SHP77 (cell line): ENCODE data around the gene SUPT5H.

Experiments
- DNase-seq, 2 experiments: peaks; one replicate each; lab custom pipeline; 2025; lab: John Stamatoyannopoulos, UW

Gene SUPT5H

DNA sequence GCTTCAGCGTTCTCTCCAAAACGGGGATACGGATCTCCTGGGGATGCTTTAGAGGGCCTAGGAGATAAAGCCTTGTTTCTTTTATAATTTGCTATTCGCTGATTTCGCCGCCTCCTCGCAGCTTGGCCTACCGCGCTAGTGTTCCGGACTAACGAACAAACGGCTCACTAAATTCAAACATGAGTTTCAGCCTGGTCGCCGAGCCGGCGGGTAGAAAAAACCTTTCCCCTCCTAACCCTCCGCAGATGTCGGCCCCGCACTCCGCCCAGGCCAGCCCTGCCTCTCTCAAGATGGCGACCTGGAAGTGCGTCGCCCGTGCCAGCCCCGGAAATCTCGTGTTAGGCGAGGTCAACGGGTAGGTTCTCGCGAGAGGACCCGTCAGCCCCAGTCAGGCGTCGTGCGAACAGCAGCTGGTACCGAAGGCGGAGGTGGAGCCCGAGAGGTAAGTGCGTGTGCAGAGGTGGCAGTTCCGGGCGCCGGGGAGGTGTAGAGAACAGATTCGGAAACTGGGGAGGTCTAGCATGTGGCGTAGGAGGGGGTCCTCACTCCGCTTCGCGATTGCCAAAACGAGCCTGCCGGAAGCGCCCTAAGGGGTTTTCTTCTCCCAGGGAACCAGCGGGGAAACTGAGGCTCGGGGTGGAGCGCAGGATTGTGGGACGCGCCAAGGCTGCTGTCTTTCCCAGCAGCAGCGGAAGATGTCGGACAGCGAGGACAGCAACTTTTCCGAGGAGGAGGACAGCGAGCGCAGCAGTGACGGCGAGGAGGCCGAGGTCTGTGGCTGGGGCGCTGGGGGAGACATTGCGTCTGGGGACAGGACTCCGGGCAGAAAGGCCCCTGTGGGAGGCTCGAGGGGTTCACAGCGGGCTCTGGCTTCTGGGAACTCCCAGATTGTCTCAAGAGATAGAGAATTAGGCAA, at the start of gene SUPT5H:
Gene SUPT5H, plus strand, starts transcription at position 387 of the 916 bp plus-strand sequence. Its CDS starts 309 bp downstream, at position 696.
- DNase-seq = peak; percentile 99 to 100

GRCh38 chr19:39397360-39398296, 47.8 kb upstream of the SUPT5H start:
- peak; percentile 75 to 80 for DNase-seq

DNA sequence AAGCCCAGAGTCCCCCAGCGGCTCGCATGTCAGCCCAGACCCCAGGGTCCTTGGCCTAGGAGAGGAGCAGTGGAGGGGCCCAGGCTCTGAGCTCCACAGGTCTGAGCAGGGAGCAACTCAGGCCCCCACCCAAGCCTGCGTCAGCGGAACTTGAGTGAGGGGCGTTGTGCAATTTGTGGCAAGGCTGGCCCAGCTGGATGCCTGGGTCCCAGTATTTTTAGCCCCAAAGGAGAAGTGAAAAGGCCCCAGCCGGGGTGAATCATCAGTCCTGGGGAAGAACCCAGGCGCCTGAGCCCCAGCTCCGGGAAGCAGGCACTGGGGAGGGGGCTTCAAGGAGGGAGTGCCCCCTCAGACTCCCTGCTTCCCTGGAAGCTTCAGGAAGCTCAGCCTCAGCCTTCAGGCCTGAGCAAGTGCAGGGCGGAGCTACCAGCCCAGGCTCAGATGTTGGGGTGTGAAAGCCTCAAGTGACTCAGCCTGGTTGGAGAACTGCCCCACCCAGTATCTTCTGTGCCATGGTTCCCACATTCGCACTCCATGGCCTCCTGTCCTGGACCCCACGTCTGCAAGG, 47.0 kb upstream of the SUPT5H start:
- DNase-seq = no peak

DNA sequence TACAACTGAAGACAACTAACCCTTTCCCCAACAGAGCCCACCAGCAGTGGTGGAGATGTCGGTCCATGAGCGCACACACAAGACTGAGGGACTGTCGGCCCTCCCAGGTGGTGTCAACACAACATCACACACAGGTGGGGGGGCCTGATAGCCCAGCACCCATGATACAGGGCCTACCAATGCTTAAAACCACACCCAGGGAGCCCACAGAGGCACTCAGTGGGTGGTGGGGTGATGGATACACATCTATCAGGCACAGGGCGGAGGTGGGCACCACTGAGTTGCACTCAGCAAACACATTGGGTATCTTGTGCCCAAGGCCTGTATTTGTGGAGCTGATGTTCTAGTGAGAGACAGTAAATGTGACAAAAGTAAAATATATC, 45.7 kb upstream of the SUPT5H start:
- no peak for DNase-seq

GRCh38 chr19:39400061-39400460, 45.3 kb upstream of the SUPT5H start:
- DNase-seq = no peak

DNA sequence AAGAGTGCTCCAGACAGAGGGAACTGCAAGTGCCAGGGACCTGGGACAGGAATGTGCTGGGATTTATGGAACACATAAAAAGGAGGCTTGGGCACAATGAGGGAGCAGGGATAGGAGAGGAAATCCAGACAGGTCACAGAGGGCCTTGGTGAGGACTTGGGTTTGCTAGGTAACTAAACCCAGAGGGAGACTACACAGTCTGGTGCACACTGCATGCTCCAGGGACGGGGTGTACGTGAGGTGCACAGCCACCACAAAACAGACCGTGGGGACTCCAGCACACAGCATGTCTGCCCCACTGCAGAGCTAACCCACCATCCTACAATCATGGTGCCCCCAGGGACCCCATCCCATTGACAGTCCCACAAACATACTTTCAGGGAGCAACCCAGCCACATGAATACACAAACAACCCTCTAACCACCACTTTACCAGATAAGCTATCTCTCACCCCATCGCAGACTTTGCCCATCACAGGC, 44.3 kb upstream of the SUPT5H start:
- DNase-seq = no peak

GRCh38 chr19:39401549-39402345, 43.6 kb upstream of the SUPT5H start:
- no peak for DNase-seq

GRCh38 chr19:39402346-39403300, 42.8 kb upstream of the SUPT5H start:
- peak; percentile 81 to 87 for DNase-seq

DNA sequence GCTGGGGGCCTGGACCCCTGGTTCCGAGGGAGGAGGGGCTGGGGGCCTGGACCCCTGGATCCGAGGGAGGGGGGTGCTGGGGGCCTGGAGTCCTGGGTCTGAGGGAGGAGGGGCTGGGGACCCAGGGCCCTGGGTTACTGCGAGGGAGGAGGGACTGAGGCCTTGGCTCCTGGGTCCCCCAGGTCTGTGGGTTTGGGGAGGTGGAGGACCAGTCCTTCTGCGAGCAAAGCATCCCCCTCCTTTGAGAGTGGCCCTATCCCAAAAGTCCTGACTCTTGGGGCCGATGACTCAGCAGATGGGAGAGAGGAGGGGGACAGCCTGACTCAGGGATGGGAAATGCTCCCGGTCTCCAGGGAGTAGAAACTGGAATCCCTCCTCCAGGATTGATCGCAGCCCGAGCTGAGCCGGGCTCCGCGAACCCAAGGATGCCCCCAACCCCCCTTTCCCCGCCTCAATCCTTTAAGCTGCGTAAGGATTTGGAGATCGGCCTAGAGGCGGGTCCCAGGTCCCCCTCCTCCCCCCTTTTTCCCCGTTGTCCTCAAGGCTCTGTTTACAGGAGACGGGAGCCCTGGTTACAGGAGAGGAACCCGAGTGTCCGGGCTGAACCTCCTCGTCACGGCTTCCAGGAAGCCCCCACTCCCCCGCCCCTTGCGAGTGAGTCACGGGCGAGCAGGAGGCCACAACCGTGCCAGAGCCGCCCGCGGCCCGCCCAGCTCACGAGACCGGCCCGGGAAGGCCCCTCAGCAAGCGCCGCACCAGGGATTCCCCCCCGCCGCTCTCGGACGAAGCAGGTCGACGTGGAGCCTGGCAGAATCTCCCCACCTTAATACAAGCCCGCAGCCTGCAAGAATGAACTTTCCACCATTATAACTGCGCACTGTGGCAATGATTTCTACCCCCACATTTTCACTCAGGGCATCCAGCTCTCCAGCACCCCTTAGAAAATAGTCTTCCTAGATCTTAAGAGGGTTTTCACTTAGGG, 41.8 kb upstream of the SUPT5H start:
- peak; percentile 42 to 74 for DNase-seq

GRCh38 chr19:39405261-39405957, 40.0 kb upstream of the SUPT5H start:
- DNase-seq = no peak

DNA sequence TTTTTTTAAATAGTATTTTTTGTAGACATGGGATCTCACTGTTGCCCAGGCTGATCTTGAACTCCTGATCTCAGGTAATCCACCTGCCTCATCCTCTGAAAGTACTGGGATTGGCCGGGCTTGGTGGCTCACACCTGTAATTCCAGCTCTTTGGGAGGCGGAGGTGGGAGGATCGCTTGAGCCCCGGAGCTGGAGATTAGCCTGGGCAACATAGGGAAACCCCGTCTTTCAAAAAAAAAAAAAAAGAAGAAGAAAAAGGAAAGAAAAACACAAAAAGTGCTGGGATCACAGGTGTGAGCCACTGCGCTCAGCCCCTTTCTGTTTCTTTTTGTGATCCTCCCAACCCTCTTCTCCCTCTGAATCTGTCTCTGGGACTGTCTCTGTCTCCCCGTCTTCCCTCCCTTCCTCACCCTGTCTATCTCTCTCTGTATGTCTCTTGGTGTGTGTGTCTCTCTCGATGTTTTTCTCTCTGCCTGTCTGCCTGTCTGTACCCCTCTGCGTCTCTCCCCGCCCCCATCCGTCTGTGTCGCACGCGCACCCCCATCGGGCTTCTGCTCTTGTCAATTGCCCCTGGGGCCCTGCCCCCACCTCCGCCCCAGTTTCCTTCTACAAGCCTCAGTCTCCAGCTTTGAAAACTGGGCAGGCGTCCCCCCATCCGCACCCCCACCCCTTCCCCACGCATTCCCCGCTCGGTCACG, 39.3 kb upstream of the SUPT5H start:
- DNase-seq = no peak

- peak; percentile 49 to 71 for DNase-seq
Observed at GRCh38 chr19:39406656-39407409, 38.5 kb upstream of the SUPT5H start, which contains the start of gene ZFP36. TSS of gene ZFP36 (plus strand) at chr19:39406847. CDS start at chr19:39406905, 58 bp downstream.

- no peak for DNase-seq
Observed at GRCh38 chr19:39407410-39407659, 38.0 kb upstream of the SUPT5H start.

GRCh38 chr19:39407660-39408391, 37.6 kb upstream of the SUPT5H start:
- DNase-seq = no peak

DNA sequence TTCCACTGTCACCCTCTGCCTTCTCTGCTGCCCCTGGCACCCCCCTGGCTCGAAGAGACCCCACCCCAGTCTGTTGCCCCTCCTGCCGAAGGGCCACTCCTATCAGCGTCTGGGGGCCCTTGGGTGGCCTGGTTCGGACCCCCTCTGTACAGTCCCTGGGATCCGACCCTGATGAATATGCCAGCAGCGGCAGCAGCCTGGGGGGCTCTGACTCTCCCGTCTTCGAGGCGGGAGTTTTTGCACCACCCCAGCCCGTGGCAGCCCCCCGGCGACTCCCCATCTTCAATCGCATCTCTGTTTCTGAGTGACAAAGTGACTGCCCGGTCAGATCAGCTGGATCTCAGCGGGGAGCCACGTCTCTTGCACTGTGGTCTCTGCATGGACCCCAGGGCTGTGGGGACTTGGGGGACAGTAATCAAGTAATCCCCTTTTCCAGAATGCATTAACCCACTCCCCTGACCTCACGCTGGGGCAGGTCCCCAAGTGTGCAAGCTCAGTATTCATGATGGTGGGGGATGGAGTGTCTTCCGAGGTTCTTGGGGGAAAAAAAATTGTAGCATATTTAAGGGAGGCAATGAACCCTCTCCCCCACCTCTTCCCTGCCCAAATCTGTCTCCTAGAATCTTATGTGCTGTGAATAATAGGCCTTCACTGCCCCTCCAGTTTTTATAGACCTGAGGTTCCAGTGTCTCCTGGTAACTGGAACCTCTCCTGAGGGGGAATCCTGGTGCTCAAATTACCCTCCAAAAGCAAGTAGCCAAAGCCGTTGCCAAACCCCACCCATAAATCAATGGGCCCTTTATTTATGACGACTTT, 36.8 kb upstream of the SUPT5H start:
- DNase-seq = no peak
